ENCODE results near the gene PRELP.

The PRELP gene

GRCh38 chr1:203477748-203478147 is 2.1 kb downstream of the PRELP start:
- TF ChIP-seq NFIC (IDR thresholded peaks at IDR 0.05) (no peak), TAF1 (IDR thresholded peaks at IDR 0.05; ENCODE audit: low read depth) (no peak), YY1 (IDR thresholded peaks at IDR 0.05; ENCODE audit: low read depth) (no peak), TCF12 (IDR thresholded peaks at IDR 0.05; ENCODE audit: low read depth) (no peak), ZBTB7A (IDR thresholded peaks at IDR 0.05; ENCODE audit: low read depth) (no peak), FOXM1 (IDR thresholded peaks at IDR 0.05; ENCODE audit: borderline replicate concordance, low read depth) (no peak), CREB1 (IDR thresholded peaks at IDR 0.05; ENCODE audit: low read depth) (no peak)

- no peak for TF ChIP-seq USF1 (IDR thresholded peaks at IDR 0.05)
- TF ChIP-seq TAF1 (IDR thresholded peaks at IDR 0.05; ENCODE audit: low read depth): no peak
- TF ChIP-seq FOXM1 (IDR thresholded peaks at IDR 0.05; ENCODE audit: borderline replicate concordance, low read depth): no peak
- TF ChIP-seq, protein P1, sequence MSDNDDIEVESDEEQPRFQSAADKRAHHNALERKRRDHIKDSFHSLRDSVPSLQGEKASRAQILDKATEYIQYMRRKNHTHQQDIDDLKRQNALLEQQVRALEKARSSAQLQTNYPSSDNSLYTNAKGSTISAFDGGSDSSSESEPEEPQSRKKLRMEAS (IDR thresholded peaks at IDR 0.05): no peak
- no peak for TF ChIP-seq ZBTB7A (IDR thresholded peaks at IDR 0.05; ENCODE audit: low read depth)
- no peak for TF ChIP-seq NFIC (IDR thresholded peaks at IDR 0.05)
- TF ChIP-seq TCF12 (IDR thresholded peaks at IDR 0.05; ENCODE audit: low read depth): no peak
- TF ChIP-seq RAD21 (IDR thresholded peaks at IDR 0.05; ENCODE audit: low read depth): no peak
- TF ChIP-seq CEBPB (IDR thresholded peaks at IDR 0.05): no peak
- no peak for TF ChIP-seq EGR1 (IDR thresholded peaks at IDR 0.05)
- no peak for TF ChIP-seq EP300 (IDR thresholded peaks at IDR 0.05; ENCODE audit: borderline replicate concordance)
- no peak for TF ChIP-seq REST (IDR thresholded peaks at IDR 0.05; ENCODE audit: low read depth)
- no peak for TF ChIP-seq YY1 (IDR thresholded peaks at IDR 0.05; ENCODE audit: low read depth)
- TF ChIP-seq TEAD4 (IDR thresholded peaks at IDR 0.05): no peak
- no peak for TF ChIP-seq CREB1 (IDR thresholded peaks at IDR 0.05; ENCODE audit: low read depth)
Observed at GRCh38 chr1:203478231-203478630, 2.6 kb downstream of the PRELP start.

GRCh38 chr1:203478986-203479385 is 3.4 kb downstream of the PRELP start:
- TF ChIP-seq CEBPB (IDR thresholded peaks at IDR 0.05) (no peak), TCF12 (IDR thresholded peaks at IDR 0.05; ENCODE audit: low read depth) (no peak), ZBTB7A (IDR thresholded peaks at IDR 0.05; ENCODE audit: low read depth) (no peak), REST (IDR thresholded peaks at IDR 0.05; ENCODE audit: low read depth) (no peak), EGR1 (IDR thresholded peaks at IDR 0.05) (no peak), TEAD4 (IDR thresholded peaks at IDR 0.05) (no peak), TAF1 (IDR thresholded peaks at IDR 0.05; ENCODE audit: low read depth) (no peak), EP300 (IDR thresholded peaks at IDR 0.05; ENCODE audit: borderline replicate concordance) (no peak), FOXM1 (IDR thresholded peaks at IDR 0.05; ENCODE audit: borderline replicate concordance, low read depth) (no peak), RAD21 (IDR thresholded peaks at IDR 0.05; ENCODE audit: low read depth) (no peak), YY1 (IDR thresholded peaks at IDR 0.05; ENCODE audit: low read depth) (no peak), USF1 (IDR thresholded peaks at IDR 0.05) (no peak), NFIC (IDR thresholded peaks at IDR 0.05) (no peak)

GRCh38 chr1:203479646-203480045 is 4.0 kb downstream of the PRELP start:
- TF ChIP-seq EP300 (IDR thresholded peaks at IDR 0.05; ENCODE audit: borderline replicate concordance): no peak
- TF ChIP-seq REST (IDR thresholded peaks at IDR 0.05; ENCODE audit: low read depth): no peak
- TF ChIP-seq ZBTB7A (IDR thresholded peaks at IDR 0.05; ENCODE audit: low read depth): no peak
- TF ChIP-seq CEBPB (IDR thresholded peaks at IDR 0.05): no peak
- no peak for TF ChIP-seq NFIC (IDR thresholded peaks at IDR 0.05)
- TF ChIP-seq CREB1 (IDR thresholded peaks at IDR 0.05; ENCODE audit: low read depth): no peak
- no peak for TF ChIP-seq EGR1 (IDR thresholded peaks at IDR 0.05)

- TF ChIP-seq RAD21 (IDR thresholded peaks at IDR 0.05; ENCODE audit: low read depth): no peak
- no peak for TF ChIP-seq FOXM1 (IDR thresholded peaks at IDR 0.05; ENCODE audit: borderline replicate concordance, low read depth)
- TF ChIP-seq, protein P1 (IDR thresholded peaks at IDR 0.05): no peak
- TF ChIP-seq YY1 (IDR thresholded peaks at IDR 0.05; ENCODE audit: low read depth): no peak
- no peak for TF ChIP-seq NFIC (IDR thresholded peaks at IDR 0.05)
- TF ChIP-seq TAF1 (IDR thresholded peaks at IDR 0.05; ENCODE audit: low read depth): no peak
- TF ChIP-seq CREB1 (IDR thresholded peaks at IDR 0.05; ENCODE audit: low read depth): no peak
- TF ChIP-seq CEBPB (IDR thresholded peaks at IDR 0.05): no peak
- no peak for TF ChIP-seq TEAD4 (IDR thresholded peaks at IDR 0.05)
- TF ChIP-seq USF1 (IDR thresholded peaks at IDR 0.05): no peak
- TF ChIP-seq TCF12 (IDR thresholded peaks at IDR 0.05; ENCODE audit: low read depth): no peak
- no peak for TF ChIP-seq EGR1 (IDR thresholded peaks at IDR 0.05)
- no peak for TF ChIP-seq EP300 (IDR thresholded peaks at IDR 0.05; ENCODE audit: borderline replicate concordance)
Observed at GRCh38 chr1:203480084-203480483, 4.5 kb downstream of the PRELP start.

All from Ishikawa (cell line).